Tibial nerve (tissue), 4 donors: ENCODE measurements around the gene TTC23.

Experiments
- CTCF ChIP-seq, 5 experiments: fragments of 200-600 bp in 3 of 5; fragments of 450-650 bp in 2 of 5; sonication (generic) in 3 of 5; IDR thresholded peaks; one replicate each; pipeline ENCODE4 v1.5.1; 2016 to 2019; ENCODE audit warnings: antibody characterized with exemption in 5 of 5, mild to moderate bottlenecking in 3 of 5, moderate library complexity in 2 of 5
- EP300 ChIP-seq, 2 donors: sonication (generic); formaldehyde crosslinking; IDR thresholded peaks; one replicate each; pipeline ENCODE4 v1.6.1; 2017; ENCODE audit warnings: antibody characterized with exemption in 2 of 2, mild to moderate bottlenecking in 1 of 2

GRCh38 chr15:99142562-99142961, 106.8 kb downstream of the TTC23 start:
- TF ChIP-seq CTCF (IDR thresholded peaks at IDR 0.05) (no peak), EP300 (IDR thresholded peaks at IDR 0.05) (no peak)
